NCI-H2029 treated with DMSO at 0.1 percent for 48 hours (cell line): ENCODE results near the gene TGFBR3.

Experiments used
- DNase-seq: peaks from one replicate; lab custom pipeline; 2025; lab: John Stamatoyannopoulos, UW

The TGFBR3 gene

GRCh38 chr1:91777630-91778300, 108.2 kb downstream of the TGFBR3 start:
- DNase-seq = peak; percentile 66

- DNase-seq = peak; percentile 68
These were observed 108.8 kb downstream of the TGFBR3 start for GRCh38 chr1:91777196-91777595.

GRCh38 chr1:91776068-91776794, 109.7 kb downstream of the TGFBR3 start:
- DNase-seq = peak; percentile 39

GRCh38 chr1:91775227-91775626, 110.7 kb downstream of the TGFBR3 start:
- DNase-seq = no peak

GRCh38 chr1:91774520-91775203, 111.3 kb downstream of the TGFBR3 start:
- DNase-seq = no peak

GRCh38 chr1:91771717-91772116, 114.2 kb downstream of the TGFBR3 start:
- DNase-seq = peak; percentile 21

GRCh38 chr1:91770667-91771268, 115.2 kb downstream of the TGFBR3 start:
- no peak for DNase-seq

- no peak for DNase-seq
These were observed 116.2 kb downstream of the TGFBR3 start for GRCh38 chr1:91769742-91770141.

GRCh38 chr1:91768786-91769725, 116.9 kb downstream of the TGFBR3 start:
- no peak for DNase-seq

GRCh38 chr1:91768120-91768519, 117.8 kb downstream of the TGFBR3 start:
- no peak for DNase-seq

- no peak for DNase-seq
These were observed 119.1 kb downstream of the TGFBR3 start for GRCh38 chr1:91766883-91767282.

- no peak for DNase-seq
These were observed 120.0 kb downstream of the TGFBR3 start for GRCh38 chr1:91765880-91766443.

- no peak for DNase-seq
These were observed 120.7 kb downstream of the TGFBR3 start for GRCh38 chr1:91765293-91765692.

- DNase-seq = no peak
These were observed 121.4 kb downstream of the TGFBR3 start for GRCh38 chr1:91764471-91765115.

- DNase-seq = no peak
These were observed 122.7 kb downstream of the TGFBR3 start for GRCh38 chr1:91763252-91763651.

GRCh38 chr1:91761295-91761721, 124.6 kb downstream of the TGFBR3 start:
- no peak for DNase-seq

- DNase-seq = no peak
These were observed 125.4 kb downstream of the TGFBR3 start for GRCh38 chr1:91760512-91760911.

- DNase-seq = no peak
These were observed 126.9 kb downstream of the TGFBR3 start for GRCh38 chr1:91759076-91759475.

GRCh38 chr1:91757763-91758460, 128.0 kb downstream of the TGFBR3 start:
- no peak for DNase-seq

- DNase-seq = no peak
These were observed 130.2 kb downstream of the TGFBR3 start for GRCh38 chr1:91755702-91756287.
